SK-N-SH (cell line): ENCODE measurements around the gene MAD1L1. TPM values are rescaled to one million over a fixed set of nuclear protein-coding genes. Genes with fewer than 3 reads are reported as not detected.
"Not testable (repeated sequence)": the region's sequence is repeated elsewhere in the genome, so short reads cannot be mapped to it uniquely, and the experiment has no call there.

Source experiments
- CTCF ChIA-PET: fragments of 300-600, 350-600 bp; formaldehyde crosslinking; extraction: SDS; loops from one replicate; lab custom pipeline; 2021; lab: Yijun Ruan, JAX
- POLR2A ChIA-PET: fragments of 350-600 bp; sonication (Branson Sonifier 250); formaldehyde crosslinking; extraction: SDS; loops from one replicate; lab custom pipeline; 2020; ENCODE audit warnings: antibody characterized with exemption, inconsistent platforms; lab: Yijun Ruan, JAX
- DNase-seq: peaks from one replicate; pipeline ENCODE4 v3.0.0; 2012
- H2AFZ ChIP-seq: fragments of 200-600 bp; sonication (generic); 2 replicates; pipeline ENCODE4 v1.8.1; 2016; ENCODE audit warnings: antibody characterized with exemption, mild to moderate bottlenecking, low read depth
- H3F3A ChIP-seq: fragments of 200-600 bp; sonication (generic); replicated peaks from 2 replicates; pipeline ENCODE3; 2016; ENCODE audit warnings: antibody characterized with exemption, mild to moderate bottlenecking; ENCODE audit not compliant: insufficient read depth
- H3K27ac ChIP-seq, 2 experiments: fragments of 200-500 bp in 1 of 2; fragments of 200-600 bp in 1 of 2; sonication (Bioruptor generic) in 1 of 2; sonication (generic), shearing (Covaris generic) in 1 of 2; 2 replicates each; pipeline versions ENCODE4 v1.5.1 to v1.6.1; 2014 to 2016; ENCODE audit warnings: low read depth in 2 of 2, inconsistent platforms in 1 of 2, low read length in 1 of 2, mild to moderate bottlenecking in 1 of 2, mixed read lengths in 1 of 2
- H3K27me3 ChIP-seq: fragments of 200-600 bp; sonication (generic), shearing (Covaris generic); 2 replicates; pipeline ENCODE4 v1.6.1; 2016; ENCODE audit warnings: mixed run types; ENCODE audit not compliant: insufficient read depth
- H3K36me3 ChIP-seq, 2 experiments: fragments of 200-500 bp in 1 of 2; fragments of 200-600 bp in 1 of 2; sonication (Bioruptor generic) in 1 of 2; sonication (generic) in 1 of 2; replicated peaks in 1 of 2; 2 replicates each; pipeline versions ENCODE3 to v1.5.1; 2014 to 2016; ENCODE audit warnings: low read length in 1 of 2, mild to moderate bottlenecking in 1 of 2; ENCODE audit not compliant: insufficient read depth in 2 of 2, control insufficient read depth in 1 of 2
- H3K4me1 ChIP-seq, 2 experiments: fragments of 200-500 bp in 1 of 2; fragments of 200-600 bp in 1 of 2; sonication (Bioruptor generic) in 1 of 2; sonication (generic), shearing (Covaris generic) in 1 of 2; 2 replicates each; pipeline versions ENCODE4 v1.5.1 to v1.6.1; 2014 to 2016; ENCODE audit warnings: low read depth in 1 of 2, low read length in 1 of 2, mixed run types in 1 of 2; ENCODE audit not compliant: insufficient read depth in 2 of 2, control insufficient read depth in 1 of 2
- H3K4me2 ChIP-seq: fragments of 200-600 bp; sonication (generic), shearing (Covaris generic); 2 replicates; pipeline ENCODE4 v1.6.1; 2017; ENCODE audit warnings: mixed run types
- H3K4me3 ChIP-seq, 2 experiments: fragments of 200-500 bp in 1 of 2; fragments of 200-600 bp in 1 of 2; sonication (Bioruptor generic) in 1 of 2; sonication (generic), shearing (Covaris generic) in 1 of 2; 2 replicates each; pipeline versions ENCODE4 v1.5.1 to v1.8.1; 2014 to 2016; ENCODE audit warnings: low read depth in 2 of 2, inconsistent platforms in 1 of 2, low read length in 1 of 2, mild to moderate bottlenecking in 1 of 2, mixed read lengths in 1 of 2, moderate library complexity in 1 of 2
- H3K79me2 ChIP-seq: fragments of 200-600 bp; sonication (generic); 2 replicates; pipeline ENCODE4 v1.8.1; 2017; ENCODE audit warnings: mild to moderate bottlenecking; ENCODE audit not compliant: insufficient read depth
- H3K9ac ChIP-seq: fragments of 200-600 bp; sonication (generic); 2 replicates; pipeline ENCODE4 v1.6.1; 2017; ENCODE audit warnings: mixed run types
- H3K9me2 ChIP-seq: fragments of 200-600 bp; sonication (generic); 2 replicates; pipeline ENCODE4 v1.6.1; 2017; ENCODE audit warnings: mixed run types
- H3K9me3 ChIP-seq: fragments of 200-600 bp; sonication (generic); 2 replicates; pipeline ENCODE4 v1.6.1; 2017; ENCODE audit warnings: mixed run types, mild to moderate bottlenecking, moderate library complexity
- H4K20me1 ChIP-seq: fragments of 200-600 bp; sonication (generic); 2 replicates; pipeline ENCODE4 v1.6.1; 2017; ENCODE audit warnings: mild to moderate bottlenecking, mixed run types; ENCODE audit not compliant: insufficient read depth
- CHD2 ChIP-seq: fragments of 150-350 bp; IDR thresholded peaks from 2 replicates; pipeline ENCODE4 v1.6.1; 2018; ENCODE audit warnings: low read length; ENCODE audit not compliant: partially characterized antibody
- ELF1 ChIP-seq: IDR thresholded peaks from 2 replicates; pipeline ENCODE4 v1.4.0; 2012
- EP300 ChIP-seq, 2 experiments: IDR thresholded peaks; 2 replicates each; pipeline versions ENCODE4 v1.4.0 to v1.6.1; 2012; ENCODE audit warnings: borderline replicate concordance in 1 of 2, low read depth in 1 of 2, low read length in 1 of 2
- EZH2phosphoT487 ChIP-seq: fragments of 200-600 bp; sonication (generic); IDR thresholded peaks from 2 replicates; pipeline ENCODE4 v1.6.1; 2017; ENCODE audit warnings: low read depth, mixed run types, mild to moderate bottlenecking, antibody characterized with exemption, moderate library complexity, borderline replicate concordance
- WGBS: methylation state at CpG from one replicate; pipeline ENCODE4 v1.1.6; 2017; ENCODE audit warnings: low lambda C conversion rate; 5-methylcytosine and 5-hydroxymethylcytosine counted together
- polyA plus RNA-seq, 3 experiments: library from polyadenylated mRNA; depleted of rRNA; stranded (reverse); fragments of >200 nt; gene quantifications; 2 replicates each; pipeline ENCODE4 v1.2.3, GENCODE V29; 2012
- TF ChIP-seq, protein P1 (sequence below): IDR thresholded peaks from 2 replicates; pipeline ENCODE4 v1.6.1; 2012; ENCODE audit warnings: mild to moderate bottlenecking, low read depth, low read length, moderate library complexity
- TF ChIP-seq, protein P2 (sequence below): fragments of 150-350 bp; IDR thresholded peaks from 2 replicates; pipeline ENCODE4 v1.6.1; 2016; ENCODE audit warnings: mild to moderate bottlenecking, low read depth, low read length
- TF ChIP-seq, protein P3 (sequence below): fragments of 200-600 bp; sonication (generic); IDR thresholded peaks from 2 replicates; pipeline ENCODE4 v1.6.1; 2017; ENCODE audit warnings: antibody characterized with exemption, mild to moderate bottlenecking, moderate library complexity

MAD1L1 gene
- polyA plus RNA-seq, 1 of the 3 experiments (the other 2 are of a cell fraction), result 46.2 TPM

DNA sequence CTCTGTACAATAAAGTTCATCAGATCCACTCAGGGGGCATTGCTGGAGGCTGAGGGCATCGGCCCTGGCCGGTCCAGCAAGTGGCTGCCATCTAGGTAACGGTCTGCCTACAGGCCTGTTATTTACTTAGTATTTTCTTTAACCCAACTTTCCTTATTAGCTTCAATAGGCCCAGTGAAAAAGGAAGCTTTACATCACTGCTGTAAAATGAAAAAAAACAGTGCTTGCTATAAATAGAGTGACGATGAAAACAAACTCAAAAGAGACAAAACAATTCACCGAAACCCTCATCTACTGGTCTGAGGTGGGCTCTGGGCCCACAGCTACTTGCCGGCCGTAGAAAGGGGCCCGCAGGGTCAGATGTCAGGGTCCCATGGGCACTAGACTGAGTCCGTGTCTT is 370.2 kb downstream of the MAD1L1 start (continued):
- TF ChIP-seq, protein P1, sequence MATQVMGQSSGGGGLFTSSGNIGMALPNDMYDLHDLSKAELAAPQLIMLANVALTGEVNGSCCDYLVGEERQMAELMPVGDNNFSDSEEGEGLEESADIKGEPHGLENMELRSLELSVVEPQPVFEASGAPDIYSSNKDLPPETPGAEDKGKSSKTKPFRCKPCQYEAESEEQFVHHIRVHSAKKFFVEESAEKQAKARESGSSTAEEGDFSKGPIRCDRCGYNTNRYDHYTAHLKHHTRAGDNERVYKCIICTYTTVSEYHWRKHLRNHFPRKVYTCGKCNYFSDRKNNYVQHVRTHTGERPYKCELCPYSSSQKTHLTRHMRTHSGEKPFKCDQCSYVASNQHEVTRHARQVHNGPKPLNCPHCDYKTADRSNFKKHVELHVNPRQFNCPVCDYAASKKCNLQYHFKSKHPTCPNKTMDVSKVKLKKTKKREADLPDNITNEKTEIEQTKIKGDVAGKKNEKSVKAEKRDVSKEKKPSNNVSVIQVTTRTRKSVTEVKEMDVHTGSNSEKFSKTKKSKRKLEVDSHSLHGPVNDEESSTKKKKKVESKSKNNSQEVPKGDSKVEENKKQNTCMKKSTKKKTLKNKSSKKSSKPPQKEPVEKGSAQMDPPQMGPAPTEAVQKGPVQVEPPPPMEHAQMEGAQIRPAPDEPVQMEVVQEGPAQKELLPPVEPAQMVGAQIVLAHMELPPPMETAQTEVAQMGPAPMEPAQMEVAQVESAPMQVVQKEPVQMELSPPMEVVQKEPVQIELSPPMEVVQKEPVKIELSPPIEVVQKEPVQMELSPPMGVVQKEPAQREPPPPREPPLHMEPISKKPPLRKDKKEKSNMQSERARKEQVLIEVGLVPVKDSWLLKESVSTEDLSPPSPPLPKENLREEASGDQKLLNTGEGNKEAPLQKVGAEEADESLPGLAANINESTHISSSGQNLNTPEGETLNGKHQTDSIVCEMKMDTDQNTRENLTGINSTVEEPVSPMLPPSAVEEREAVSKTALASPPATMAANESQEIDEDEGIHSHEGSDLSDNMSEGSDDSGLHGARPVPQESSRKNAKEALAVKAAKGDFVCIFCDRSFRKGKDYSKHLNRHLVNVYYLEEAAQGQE, result no peak
- TF ChIP-seq EP300 (IDR thresholded peaks at IDR 0.05; ENCODE audit: borderline replicate concordance in 1 of 2, low read depth in 1 of 2, low read length in 1 of 2), result no peak
- no peak for TF ChIP-seq EZH2phosphoT487

DNA sequence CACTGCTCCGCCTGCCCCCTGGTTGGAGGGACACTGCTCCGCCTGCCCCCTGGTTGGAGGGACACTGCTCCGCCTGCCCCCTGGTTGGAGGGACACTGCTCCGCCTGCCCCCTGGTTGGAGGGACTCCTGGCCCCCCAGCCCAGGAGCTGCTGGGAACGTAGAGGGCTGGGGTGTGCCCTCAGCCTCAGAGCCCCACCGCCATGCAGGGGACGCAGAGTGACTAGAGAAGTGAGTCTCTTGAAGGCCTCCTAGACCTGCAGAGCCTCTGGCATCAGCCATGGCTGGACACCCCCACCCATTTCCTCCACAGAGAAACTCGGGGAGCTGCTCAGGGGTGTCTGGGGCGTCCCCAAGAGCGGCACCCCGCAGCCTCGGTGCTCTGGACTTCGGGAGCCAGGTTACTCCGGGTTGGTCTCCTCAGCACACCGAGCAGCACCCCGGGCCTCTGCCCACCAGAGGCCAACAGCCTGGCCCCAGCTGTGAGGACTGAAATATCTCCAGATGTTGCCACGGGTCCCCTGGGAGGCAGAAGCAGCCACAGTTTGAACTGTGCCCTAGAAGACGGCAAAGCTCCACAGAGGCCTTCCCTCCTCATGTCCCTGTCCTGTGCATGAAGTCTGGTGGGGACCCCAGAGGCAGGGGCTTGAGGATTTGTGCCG is 370.8 kb downstream of the MAD1L1 start:
- DNase-seq, result no peak
- H3K4me2 ChIP-seq, result no peak overlapping the region
- no peaks in the 10 kb centered on the region for H3K36me3 ChIP-seq
- H3K4me1 ChIP-seq, result peaks cover 0 to 53% of the 10 kb centered on the region in 2 experiments; a peak in 1 of 4 replicates
- no peaks in the 10 kb centered on the region for H4K20me1 ChIP-seq
- CTCF ChIA-PET, result interaction anchor here (0.7 to 0.9 kb wide), 2 partner anchors 14 to 340 kb away, joined by 3 read pairs; no protein-coding TSS in a partner anchor
- H3K4me3 ChIP-seq, result no peak overlapping the region
- H3F3A ChIP-seq, result no peaks in the 10 kb centered on the region
- no peak overlapping the region for H3K9ac ChIP-seq
- WGBS, result 83% methylated on average over 14 of the region's 19 CpGs
- TF ChIP-seq, protein P2, sequence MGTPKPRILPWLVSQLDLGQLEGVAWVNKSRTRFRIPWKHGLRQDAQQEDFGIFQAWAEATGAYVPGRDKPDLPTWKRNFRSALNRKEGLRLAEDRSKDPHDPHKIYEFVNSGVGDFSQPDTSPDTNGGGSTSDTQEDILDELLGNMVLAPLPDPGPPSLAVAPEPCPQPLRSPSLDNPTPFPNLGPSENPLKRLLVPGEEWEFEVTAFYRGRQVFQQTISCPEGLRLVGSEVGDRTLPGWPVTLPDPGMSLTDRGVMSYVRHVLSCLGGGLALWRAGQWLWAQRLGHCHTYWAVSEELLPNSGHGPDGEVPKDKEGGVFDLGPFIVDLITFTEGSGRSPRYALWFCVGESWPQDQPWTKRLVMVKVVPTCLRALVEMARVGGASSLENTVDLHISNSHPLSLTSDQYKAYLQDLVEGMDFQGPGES, result no peak
- TF ChIP-seq CHD2, result no peak
- TF ChIP-seq ELF1, result no peak
- TF ChIP-seq, protein P3, sequence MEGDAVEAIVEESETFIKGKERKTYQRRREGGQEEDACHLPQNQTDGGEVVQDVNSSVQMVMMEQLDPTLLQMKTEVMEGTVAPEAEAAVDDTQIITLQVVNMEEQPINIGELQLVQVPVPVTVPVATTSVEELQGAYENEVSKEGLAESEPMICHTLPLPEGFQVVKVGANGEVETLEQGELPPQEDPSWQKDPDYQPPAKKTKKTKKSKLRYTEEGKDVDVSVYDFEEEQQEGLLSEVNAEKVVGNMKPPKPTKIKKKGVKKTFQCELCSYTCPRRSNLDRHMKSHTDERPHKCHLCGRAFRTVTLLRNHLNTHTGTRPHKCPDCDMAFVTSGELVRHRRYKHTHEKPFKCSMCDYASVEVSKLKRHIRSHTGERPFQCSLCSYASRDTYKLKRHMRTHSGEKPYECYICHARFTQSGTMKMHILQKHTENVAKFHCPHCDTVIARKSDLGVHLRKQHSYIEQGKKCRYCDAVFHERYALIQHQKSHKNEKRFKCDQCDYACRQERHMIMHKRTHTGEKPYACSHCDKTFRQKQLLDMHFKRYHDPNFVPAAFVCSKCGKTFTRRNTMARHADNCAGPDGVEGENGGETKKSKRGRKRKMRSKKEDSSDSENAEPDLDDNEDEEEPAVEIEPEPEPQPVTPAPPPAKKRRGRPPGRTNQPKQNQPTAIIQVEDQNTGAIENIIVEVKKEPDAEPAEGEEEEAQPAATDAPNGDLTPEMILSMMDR, result no peak
- TF ChIP-seq, all 33 proteins: peak for 0
- H3K79me2 ChIP-seq, result no peaks in the 10 kb centered on the region
- POLR2A ChIA-PET, result interaction anchor here (0.6 kb wide), 1 partner anchor 20 kb away, joined by 3 read pairs; no protein-coding TSS in a partner anchor
- no peaks in the 10 kb centered on the region for H3K9me3 ChIP-seq
- no peaks in the 10 kb centered on the region for H3K27me3 ChIP-seq
- no peak overlapping the region for H2AFZ ChIP-seq
- H3K9me2 ChIP-seq, result no peaks in the 10 kb centered on the region
- no peak overlapping the region; a peak in 1 of 4 replicates for H3K27ac ChIP-seq

DNA sequence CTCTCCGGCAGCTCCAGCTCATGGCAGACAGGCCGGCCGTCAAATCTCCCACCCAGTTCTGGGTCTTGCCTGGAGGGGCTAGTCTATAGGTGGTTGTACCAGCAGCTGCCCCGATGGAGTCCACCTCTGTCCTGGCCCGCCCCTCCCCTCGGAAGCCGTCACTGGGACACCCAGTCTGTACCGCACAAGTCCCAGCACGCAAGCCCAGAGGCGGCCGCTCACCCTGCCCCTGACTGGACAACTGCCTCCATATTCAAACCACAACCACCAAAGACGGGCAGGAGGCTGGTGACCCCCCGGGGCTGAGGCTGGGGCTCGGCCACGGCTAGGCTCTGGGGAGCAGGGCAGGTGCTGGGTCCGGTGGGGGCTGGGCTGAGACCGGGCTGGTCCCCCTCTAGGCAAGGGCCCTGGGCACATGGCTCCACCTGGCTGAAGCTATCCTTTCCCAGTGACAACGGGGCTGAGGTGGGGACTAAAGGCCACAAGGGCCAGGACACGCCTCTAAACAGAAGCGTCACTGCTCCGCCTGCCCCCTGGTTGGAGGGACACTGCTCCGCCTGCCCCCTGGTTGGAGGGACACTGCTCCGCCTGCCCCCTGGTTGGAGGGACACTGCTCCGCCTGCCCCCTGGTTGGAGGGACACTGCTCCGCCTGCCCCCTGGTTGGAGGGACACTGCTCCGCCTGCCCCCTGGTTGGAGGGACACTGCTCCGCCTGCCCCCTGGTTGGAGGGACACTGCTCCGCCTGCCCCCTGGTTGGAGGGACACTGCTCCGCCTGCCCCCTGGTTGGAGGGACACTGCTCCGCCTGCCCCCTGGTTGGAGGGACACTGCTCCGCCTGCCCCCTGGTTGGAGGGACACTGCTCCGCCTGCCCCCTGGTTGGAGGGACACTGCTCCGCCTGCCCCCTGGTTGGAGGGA is 371.6 kb downstream of the MAD1L1 start:
- H3K9ac ChIP-seq, H2AFZ ChIP-seq, DNase-seq, H3K9me2 ChIP-seq, H3K79me2 ChIP-seq, H3K36me3 ChIP-seq, H3K4me2 ChIP-seq, H3K4me3 ChIP-seq, H4K20me1 ChIP-seq, H3K9me3 ChIP-seq, H3K27ac ChIP-seq, H3F3A ChIP-seq, H3K27me3 ChIP-seq, CTCF ChIA-PET: not testable (repeated sequence)
- 95% methylated on average over 4 of the region's 33 CpGs for WGBS
- POLR2A ChIA-PET, result interaction anchor here (0.7 kb wide), 1 partner anchor 821 kb away, joined by 3 read pairs; no protein-coding TSS in a partner anchor
- H3K4me1 ChIP-seq, result peaks cover 0 to 55% of the 10 kb centered on the region in 2 experiments; a peak in 1 of 4 replicates
